Measurements from ENCODE around the gene CENPX.

Gene CENPX

DNA sequence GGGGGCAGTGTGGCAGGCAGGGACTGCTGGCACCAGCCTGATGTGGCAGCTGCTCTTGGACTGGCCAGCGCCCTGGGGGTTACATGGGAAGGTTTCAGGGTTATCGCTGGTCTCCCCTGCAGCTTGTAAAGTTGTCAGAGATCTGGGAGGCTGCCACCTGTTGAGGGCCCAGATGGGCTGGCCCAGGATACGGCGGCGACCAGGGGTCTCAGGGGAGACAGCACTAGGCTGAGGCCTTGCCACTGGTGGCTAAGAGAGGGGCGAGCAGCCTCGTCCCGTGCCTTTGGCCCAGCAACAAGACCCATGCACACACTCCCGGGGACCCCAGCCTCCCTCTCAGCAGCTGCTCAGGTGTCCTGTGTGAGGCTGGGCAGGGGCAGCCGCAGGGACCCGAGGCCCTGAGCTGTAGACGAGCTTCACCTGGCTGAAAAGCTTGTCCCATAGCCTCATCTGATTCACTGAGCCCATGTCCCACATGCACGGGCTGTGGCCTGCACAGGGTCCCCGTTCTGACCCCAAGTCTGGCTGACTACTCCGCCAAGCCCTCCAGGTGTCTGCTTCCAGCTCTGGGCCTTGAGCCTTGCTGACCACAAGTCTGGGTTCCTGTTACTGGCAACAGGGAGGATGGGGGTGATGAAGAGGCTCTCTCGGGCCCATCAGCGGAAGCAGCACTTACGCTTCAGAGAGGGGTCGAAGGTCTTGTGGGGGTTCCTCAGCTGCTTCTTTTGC, 36.8 kb upstream of the CENPX start:
- TF ChIP-seq EZH2phosphoT487 (IDR thresholded peaks at IDR 0.05; ENCODE audit: low read depth): no peak
- TF ChIP-seq, protein P1, sequence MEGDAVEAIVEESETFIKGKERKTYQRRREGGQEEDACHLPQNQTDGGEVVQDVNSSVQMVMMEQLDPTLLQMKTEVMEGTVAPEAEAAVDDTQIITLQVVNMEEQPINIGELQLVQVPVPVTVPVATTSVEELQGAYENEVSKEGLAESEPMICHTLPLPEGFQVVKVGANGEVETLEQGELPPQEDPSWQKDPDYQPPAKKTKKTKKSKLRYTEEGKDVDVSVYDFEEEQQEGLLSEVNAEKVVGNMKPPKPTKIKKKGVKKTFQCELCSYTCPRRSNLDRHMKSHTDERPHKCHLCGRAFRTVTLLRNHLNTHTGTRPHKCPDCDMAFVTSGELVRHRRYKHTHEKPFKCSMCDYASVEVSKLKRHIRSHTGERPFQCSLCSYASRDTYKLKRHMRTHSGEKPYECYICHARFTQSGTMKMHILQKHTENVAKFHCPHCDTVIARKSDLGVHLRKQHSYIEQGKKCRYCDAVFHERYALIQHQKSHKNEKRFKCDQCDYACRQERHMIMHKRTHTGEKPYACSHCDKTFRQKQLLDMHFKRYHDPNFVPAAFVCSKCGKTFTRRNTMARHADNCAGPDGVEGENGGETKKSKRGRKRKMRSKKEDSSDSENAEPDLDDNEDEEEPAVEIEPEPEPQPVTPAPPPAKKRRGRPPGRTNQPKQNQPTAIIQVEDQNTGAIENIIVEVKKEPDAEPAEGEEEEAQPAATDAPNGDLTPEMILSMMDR (IDR thresholded peaks at IDR 0.05; ENCODE audit: low read depth, low read length): no peak
- H3K27me3 ChIP-seq (ENCODE audit: low read depth, low read length): no peaks in the 10 kb centered on the region
- no peak overlapping the region for H3K4me2 ChIP-seq (ENCODE audit: low read length)
- no peaks in the 10 kb centered on the region for H3K9me3 ChIP-seq (ENCODE audit: insufficient read depth, low read length)
- H3K27ac ChIP-seq (ENCODE audit: low read length): no peak overlapping the region
- H3K4me1 ChIP-seq (ENCODE audit: low read length): peaks cover 7% of the 10 kb centered on the region
- no peak overlapping the region for H3K9ac ChIP-seq (ENCODE audit: low read length)
- peaks cover 37% of the 10 kb centered on the region for H3K36me3 ChIP-seq (replicated peaks; ENCODE audit: low read depth, low read length)
- no peak overlapping the region for H3K4me3 ChIP-seq (ENCODE audit: low read length)
- H3K79me2 ChIP-seq (ENCODE audit: low read length): peaks cover 12% of the 10 kb centered on the region
- H4K20me1 ChIP-seq (ENCODE audit: insufficient read depth, low read length): no peaks in the 10 kb centered on the region
- no peak overlapping the region for H2AFZ ChIP-seq (ENCODE audit: low read depth, low read length)

GRCh38 chr17:82058855-82059249, 36.2 kb upstream of the CENPX start:
- Histone ChIP-seq H3K27ac (ENCODE audit: low read length) (no peak overlapping the region), H3K4me2 (ENCODE audit: low read length) (no peak overlapping the region), H3K36me3 (replicated peaks; ENCODE audit: low read depth, low read length) (peaks cover 36% of the 10 kb centered on the region), H3K4me3 (ENCODE audit: low read length) (no peak overlapping the region), H3K9me3 (ENCODE audit: insufficient read depth, low read length) (no peaks in the 10 kb centered on the region), H3K27me3 (ENCODE audit: low read depth, low read length) (no peaks in the 10 kb centered on the region), H2AFZ (ENCODE audit: low read depth, low read length) (no peak overlapping the region), H4K20me1 (ENCODE audit: insufficient read depth, low read length) (no peaks in the 10 kb centered on the region), H3K79me2 (ENCODE audit: low read length) (peaks cover 6% of the 10 kb centered on the region), H3K9ac (ENCODE audit: low read length) (no peak overlapping the region), H3K4me1 (ENCODE audit: low read length) (peaks cover 1% of the 10 kb centered on the region)
- TF ChIP-seq, protein P1 (IDR thresholded peaks at IDR 0.05; ENCODE audit: low read depth, low read length): no peak
- no peak for TF ChIP-seq EZH2phosphoT487 (IDR thresholded peaks at IDR 0.05; ENCODE audit: low read depth)

GRCh38 chr17:82058230-82058854, 35.7 kb upstream of the CENPX start:
- H3K27me3 ChIP-seq (ENCODE audit: low read depth, low read length): no peaks in the 10 kb centered on the region
- H2AFZ ChIP-seq (ENCODE audit: low read depth, low read length): no peak overlapping the region
- no peak overlapping the region for H3K4me3 ChIP-seq (ENCODE audit: low read length)
- peaks cover 31% of the 10 kb centered on the region for H3K36me3 ChIP-seq (replicated peaks; ENCODE audit: low read depth, low read length)
- no peak overlapping the region for H3K4me2 ChIP-seq (ENCODE audit: low read length)
- no peak overlapping the region for H3K27ac ChIP-seq (ENCODE audit: low read length)
- peaks cover 2% of the 10 kb centered on the region; the same call in 1 of the 2 replicates for H3K79me2 ChIP-seq (ENCODE audit: low read length)
- H3K9ac ChIP-seq (ENCODE audit: low read length): no peak overlapping the region
- TF ChIP-seq, protein P1 (IDR thresholded peaks at IDR 0.05; ENCODE audit: low read depth, low read length): no peak
- no peak for TF ChIP-seq EZH2phosphoT487 (IDR thresholded peaks at IDR 0.05; ENCODE audit: low read depth)
- no peaks in the 10 kb centered on the region for H3K9me3 ChIP-seq (ENCODE audit: insufficient read depth, low read length)
- no peaks in the 10 kb centered on the region for H3K4me1 ChIP-seq (ENCODE audit: low read length)
- no peaks in the 10 kb centered on the region for H4K20me1 ChIP-seq (ENCODE audit: insufficient read depth, low read length)

DNA sequence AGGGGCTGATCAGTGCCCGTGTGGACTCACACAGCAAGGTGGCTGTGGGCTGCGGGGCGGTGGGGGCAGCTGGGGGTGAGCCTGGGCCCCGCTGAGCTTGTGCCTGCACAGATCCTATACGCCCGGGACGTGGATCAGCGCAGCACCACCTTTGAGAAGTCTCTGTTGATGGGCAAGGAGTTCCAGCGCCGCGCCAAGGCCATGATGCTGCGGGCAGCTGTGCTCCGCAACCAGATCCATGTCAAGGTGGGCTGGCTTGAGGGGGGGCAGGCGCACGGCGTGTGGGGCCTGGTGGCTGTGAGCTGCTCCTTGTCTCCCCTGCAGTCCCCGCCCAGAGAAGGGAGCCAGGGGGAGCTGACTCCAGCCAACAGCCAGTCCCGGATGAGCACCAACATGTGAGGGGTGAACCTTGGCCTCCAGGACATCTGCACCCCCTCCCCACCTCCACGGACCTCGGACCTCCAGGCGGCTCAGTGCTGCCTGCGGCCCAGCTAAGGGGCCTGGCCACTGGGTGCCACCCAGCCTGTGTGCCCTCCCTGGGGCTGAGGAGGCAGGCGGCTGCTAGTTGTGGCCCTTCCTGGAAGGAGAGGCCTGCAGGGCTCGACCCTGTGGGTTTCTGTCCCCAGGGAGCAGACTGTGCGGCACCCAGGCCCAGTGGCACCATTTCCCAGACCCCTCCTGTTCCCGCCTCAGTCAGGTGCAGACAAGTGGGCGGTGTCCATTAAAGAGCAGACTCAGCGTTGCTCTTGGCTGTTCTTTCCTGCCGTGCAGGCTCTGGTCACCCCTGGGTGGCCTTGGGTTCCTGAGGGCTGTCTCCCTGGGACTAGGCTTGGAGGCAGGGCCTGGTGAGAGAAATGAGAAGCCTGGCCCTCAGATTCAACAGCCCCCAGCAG, 34.3 kb upstream of the CENPX start:
- Histone ChIP-seq H4K20me1 (ENCODE audit: insufficient read depth, low read length) (peaks cover 7% of the 10 kb centered on the region; the same call in 1 of the 2 replicates), H3K79me2 (ENCODE audit: low read length) (peaks cover 15% of the 10 kb centered on the region), H3K4me3 (ENCODE audit: low read length) (no peak overlapping the region), H2AFZ (ENCODE audit: low read depth, low read length) (no peak overlapping the region), H3K9ac (ENCODE audit: low read length) (no peak overlapping the region), H3K27me3 (ENCODE audit: low read depth, low read length) (no peaks in the 10 kb centered on the region), H3K9me3 (ENCODE audit: insufficient read depth, low read length) (no peaks in the 10 kb centered on the region), H3K36me3 (replicated peaks; ENCODE audit: low read depth, low read length) (peaks cover 29% of the 10 kb centered on the region), H3K27ac (ENCODE audit: low read length) (no peak overlapping the region), H3K4me1 (ENCODE audit: low read length) (peaks cover 8% of the 10 kb centered on the region), H3K4me2 (ENCODE audit: low read length) (no peak overlapping the region)
- TF ChIP-seq, protein P1 (IDR thresholded peaks at IDR 0.05; ENCODE audit: low read depth, low read length): no peak

Data from OCI-LY3 (cell line).